Epithelial cell of proximal tubule (primary cell): Measurements from ENCODE around the gene ELP1. TPM values are rescaled to one million over a fixed set of nuclear protein-coding genes. Genes with fewer than 3 reads are reported as not detected.
"Not testable (repeated sequence)": the region's sequence is repeated elsewhere in the genome, so short reads cannot be mapped to it uniquely, and the experiment has no call there.

ENCODE experiments used
- DNase-seq: peaks from one replicate; pipeline ENCODE4 v3.0.0-alpha.2; 2011; ENCODE audit warnings: low read depth
- H3K4me3 ChIP-seq: 2 replicates; pipeline ENCODE4 v1.5.1; 2011; ENCODE audit warnings: low read depth, mild to moderate bottlenecking, low read length
- CTCF ChIP-seq: conservative IDR thresholded peaks from 2 replicates; pipeline ENCODE4 v1.5.1; 2012; ENCODE audit warnings: low read depth, mild to moderate bottlenecking, low read length
- total RNA-seq: library from RNA; depleted of rRNA; stranded (reverse); fragments of >200 nt; gene quantifications from 2 replicates; pipeline ENCODE4 v1.2.3, GENCODE V29; 2015

ELP1 gene
- total RNA-seq, 1 donor from 2014 or later: 19.8 TPM

- TF ChIP-seq CTCF: no peak
- DNase-seq: no peak
- no peak overlapping the region for H3K4me3 ChIP-seq
Observed at GRCh38 chr9:108897324-108898096, 36.4 kb downstream of the ELP1 start.

DNA sequence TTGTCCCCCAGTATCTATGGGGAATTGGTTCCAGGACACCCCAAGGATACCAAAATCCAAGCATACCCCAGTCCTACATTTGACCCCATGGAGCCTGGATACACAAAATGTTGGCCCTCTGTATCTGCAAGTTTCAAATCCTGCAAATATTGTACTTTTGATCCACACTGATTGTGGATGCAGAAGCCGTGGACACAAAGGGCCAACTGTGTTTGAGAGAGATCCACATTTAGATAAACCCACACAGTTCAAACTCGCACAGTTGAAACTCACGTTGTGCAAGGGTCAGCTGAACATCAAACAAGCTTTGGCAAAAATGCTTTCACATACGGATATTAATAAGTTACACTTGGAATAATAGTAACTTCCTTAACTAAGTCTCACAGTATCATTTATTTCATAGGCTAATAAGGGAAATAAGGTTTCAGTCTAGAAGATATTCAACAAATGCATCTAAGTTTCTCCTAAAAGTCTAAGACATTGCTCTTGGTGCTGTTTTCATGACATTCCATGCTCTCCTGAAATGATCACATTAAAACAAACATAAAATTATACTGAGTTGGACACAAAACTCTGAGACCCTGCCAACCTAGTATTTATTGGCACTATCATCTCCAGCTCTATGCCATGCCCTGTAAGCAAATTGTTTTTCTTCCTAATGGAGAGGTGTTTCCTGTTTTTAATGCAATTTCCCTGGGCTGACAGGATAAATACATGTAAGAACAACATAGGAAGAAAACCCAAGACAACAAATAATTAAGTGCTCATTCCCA, 39.5 kb downstream of the ELP1 start:
- DNase-seq: no peak
- no peak for TF ChIP-seq CTCF
- H3K4me3 ChIP-seq: no peak overlapping the region

DNA sequence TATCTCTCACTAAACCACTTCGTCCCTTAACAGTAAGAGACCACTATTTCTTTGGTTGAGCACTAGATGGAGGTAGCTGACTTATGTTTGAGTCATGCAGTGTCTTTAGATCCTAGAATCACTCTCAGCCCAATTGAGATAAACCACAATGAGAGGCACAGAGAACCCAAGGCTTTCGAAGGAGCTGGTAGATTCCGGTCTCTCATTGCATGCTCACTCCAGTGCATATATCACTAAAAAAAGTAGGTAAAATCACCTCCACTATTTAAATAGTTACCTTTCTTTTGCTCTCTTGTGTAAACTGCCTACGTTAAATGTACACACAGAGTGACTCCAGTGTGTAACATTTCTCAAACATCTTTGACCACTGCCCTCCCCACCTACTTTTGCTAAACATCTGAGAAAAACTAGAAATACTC, 44.3 kb downstream of the ELP1 start:
- H3K4me3 ChIP-seq: no peak overlapping the region
- TF ChIP-seq CTCF: no peak
- no peak for DNase-seq

- not testable (repeated sequence) for H3K4me3 ChIP-seq, DNase-seq
Observed at GRCh38 chr9:108886594-108887271, 47.2 kb downstream of the ELP1 start.

- no peak for TF ChIP-seq CTCF
- DNase-seq: peak; percentile 35
- no peak overlapping the region for H3K4me3 ChIP-seq
Observed at GRCh38 chr9:108885643-108886348, 48.1 kb downstream of the ELP1 start.

GRCh38 chr9:108884701-108885100, 49.2 kb downstream of the ELP1 start:
- no peak for DNase-seq
- H3K4me3 ChIP-seq: no peak overlapping the region
- no peak for TF ChIP-seq CTCF

GRCh38 chr9:108883085-108883484, 50.8 kb downstream of the ELP1 start:
- no peak overlapping the region for H3K4me3 ChIP-seq
- no peak for TF ChIP-seq CTCF
- DNase-seq: no peak
